GM21529 (cell line): ENCODE results near the gene FAM3D.

Source experiments
- ATAC-seq: cut with Tn5 transposase; IDR thresholded peaks from one replicate; pipeline ENCODE4 v1.9.1; 2021; ENCODE audit not compliant: unreplicated experiment

FAM3D gene

GRCh38 chr3:58603606-58604005, 63.0 kb downstream of the FAM3D start:
- ATAC-seq = no peak

- no peak for ATAC-seq
These were observed 68.7 kb downstream of the FAM3D start for GRCh38 chr3:58597770-58598310.

DNA sequence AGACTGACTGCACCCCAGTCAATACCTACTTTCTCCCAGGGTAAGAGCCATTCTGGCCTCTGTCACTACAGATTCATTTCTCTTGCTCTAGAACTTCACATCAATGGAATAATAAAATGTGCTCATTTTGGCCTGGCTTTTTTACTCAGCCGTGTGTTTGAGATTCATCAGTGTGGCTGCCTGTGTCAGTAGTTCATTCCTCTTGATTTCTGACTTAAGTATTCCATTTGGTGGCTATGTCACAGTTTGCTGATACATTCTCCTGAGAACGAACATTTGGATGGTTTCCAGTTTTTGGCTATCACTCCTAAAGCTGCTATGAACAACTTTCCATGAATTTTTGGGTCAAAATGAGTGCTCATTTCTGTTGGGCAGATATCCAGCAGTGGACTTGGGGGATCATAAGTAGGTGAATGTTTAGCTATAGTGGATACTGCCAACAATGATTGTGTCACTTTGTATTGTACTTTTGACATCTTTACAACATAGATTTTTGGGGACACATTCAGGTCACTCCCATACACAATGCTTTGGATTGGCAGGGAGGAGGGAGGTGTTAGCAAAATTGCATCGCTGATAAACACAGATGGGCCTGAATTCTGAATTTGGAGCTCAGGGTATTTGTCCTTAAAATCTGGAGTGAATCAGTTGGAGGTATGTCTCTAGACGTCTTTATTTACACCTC, 69.6 kb downstream of the FAM3D start:
- no peak for ATAC-seq

DNA sequence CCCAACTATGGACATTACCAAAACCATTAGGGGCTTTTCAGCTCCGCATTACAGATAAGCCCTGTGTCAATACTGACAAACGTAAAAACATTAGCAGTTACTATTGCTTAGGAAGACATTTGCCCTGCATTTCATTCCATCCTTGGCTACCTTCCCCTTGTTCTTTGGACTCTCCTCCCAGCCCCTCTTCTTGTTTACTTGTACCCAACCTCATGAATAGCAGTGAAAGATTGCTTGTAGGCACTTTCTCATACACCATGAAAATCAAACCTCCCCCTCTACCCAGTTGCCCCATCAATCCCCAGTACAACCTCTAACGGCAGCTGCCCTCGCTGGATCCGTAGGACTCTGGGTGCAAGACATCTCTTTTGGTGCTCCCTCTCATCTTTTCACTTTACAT, 72.5 kb downstream of the FAM3D start:
- ATAC-seq = no peak

DNA sequence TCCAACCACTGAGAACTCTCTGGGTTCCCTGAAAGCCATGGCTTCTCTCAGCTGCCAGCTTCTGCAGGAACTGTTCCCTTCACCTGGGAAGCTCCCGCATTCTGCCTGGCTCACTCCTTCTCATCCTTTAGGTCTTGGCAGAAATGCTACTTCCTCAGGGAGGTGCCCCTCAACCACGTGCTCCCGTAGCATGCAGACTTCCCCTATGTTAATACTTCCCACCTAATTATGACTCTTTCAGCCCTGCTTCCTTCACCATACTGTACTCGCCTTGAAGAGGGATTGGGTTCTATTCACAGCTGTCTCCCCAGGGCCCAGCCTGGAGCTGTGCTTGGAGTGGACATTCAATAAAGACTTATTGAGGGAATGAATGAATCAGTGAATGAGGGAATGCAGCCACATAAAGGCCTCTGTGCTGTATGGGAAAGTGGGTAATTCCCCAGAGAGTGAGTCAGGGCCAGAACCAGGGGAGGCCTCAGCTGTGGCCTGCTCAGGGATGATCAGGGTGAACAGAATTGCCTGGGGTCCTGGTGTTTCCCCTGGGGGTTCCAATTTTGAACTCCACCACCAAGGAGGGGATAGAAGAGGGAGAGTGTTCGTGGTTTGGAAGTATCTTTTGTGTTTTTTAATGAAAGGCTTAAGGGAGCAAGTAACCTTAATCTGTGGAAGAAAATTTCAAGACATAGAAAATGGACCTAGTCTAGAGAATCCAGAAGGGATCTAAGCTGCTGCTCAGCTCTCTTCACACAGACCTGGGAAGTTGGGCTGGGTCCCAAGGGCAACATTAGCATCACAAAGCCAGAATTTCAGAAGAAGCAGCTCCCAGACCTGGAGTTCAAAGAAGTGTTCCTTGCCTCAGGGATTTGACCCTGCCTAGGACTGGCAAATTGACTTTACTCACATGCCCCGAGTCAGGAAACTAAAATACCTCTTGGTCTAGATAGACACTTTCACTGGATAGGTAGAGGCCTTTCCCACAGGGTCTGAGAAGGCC, 74.8 kb downstream of the FAM3D start:
- ATAC-seq = no peak

DNA sequence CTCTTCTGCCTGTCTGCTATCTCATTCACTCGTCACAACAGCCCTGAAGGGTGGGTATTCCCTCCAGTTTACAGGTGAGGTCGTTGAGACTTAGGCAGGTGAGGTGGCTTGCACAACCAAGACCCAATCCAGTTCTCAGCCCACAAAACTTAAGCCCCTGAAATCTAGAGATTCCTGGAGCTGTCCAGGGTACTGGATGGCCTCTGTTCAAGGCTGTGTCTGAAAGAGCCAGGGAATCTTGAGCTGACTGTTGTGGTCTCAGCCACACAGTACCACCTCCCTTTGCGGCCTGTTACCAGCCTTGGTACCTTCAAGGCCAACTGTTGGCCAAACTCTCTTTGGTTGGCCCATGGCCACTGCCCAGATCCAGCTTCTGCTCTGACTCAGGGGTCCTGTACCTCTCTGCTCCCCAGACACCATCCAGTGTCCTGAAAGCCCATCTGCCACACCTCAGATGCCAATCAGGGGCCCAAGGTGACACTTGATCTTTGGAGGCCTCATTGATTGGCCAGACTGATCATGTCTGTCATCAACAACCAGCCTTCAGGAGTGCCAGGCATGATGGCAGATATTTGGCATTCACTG, 78.5 kb downstream of the FAM3D start:
- no peak for ATAC-seq

DNA sequence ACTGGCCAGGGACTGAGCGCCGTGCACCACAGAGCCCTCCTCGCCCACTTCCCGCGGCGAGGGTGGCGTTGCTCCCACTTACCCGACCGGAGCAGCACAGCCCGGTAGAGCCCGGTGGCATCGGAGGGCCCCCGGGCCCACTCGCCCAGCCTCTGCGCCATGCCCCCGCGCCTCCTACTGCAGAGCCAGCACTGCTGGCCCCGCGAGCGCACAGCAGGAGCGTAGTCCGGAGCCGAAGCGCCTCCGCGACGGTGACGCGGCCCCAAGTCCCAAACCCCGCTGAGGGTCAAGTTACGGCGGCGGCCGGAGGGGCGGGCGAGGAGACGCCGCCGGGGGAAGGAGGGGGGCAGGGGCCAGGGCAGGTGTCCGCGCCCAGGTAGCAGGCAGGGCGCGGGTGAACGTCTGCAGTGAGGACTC, 79.8 kb downstream of the FAM3D start:
- no peak for ATAC-seq

GRCh38 chr3:58585994-58586393, 80.6 kb downstream of the FAM3D start:
- peak; percentile 36 for ATAC-seq

DNA sequence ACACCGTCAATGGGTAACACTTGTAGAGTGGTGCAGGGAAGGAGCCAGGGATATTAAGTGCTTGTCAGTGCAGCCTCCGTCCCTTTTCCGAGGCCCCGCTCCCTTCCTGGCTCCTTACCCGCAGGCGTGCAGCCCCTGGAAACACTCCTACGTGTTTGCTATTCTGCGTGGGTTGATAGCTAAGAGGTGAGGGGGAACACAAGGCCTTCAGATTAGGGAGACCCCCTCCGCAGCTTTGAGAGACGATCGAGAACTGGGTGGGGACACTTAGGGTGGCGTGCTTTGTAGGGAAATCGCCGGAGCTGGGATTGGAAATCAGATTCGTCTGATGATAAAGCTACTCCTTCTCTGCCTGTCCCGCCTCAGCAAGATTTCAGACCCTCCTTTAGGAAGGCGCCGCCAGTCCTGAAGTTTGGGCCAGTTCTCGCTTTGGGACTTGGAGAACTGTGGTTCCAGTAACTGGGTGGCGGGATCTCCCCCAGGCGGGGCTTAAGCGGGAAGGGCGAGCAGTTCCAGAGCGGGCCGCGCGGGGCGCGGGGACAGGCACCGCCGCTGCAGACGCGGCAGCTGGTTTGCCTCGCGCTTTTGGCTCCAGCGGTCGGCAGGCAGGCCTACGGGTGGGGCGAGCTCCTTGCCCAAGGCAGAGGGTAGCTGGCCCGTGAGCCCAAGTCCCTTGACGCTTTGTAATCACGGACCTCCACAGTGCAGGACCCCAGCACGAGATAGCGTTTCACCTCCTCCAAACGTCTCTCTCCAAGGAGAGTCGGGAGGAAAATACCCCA, 81.4 kb downstream of the FAM3D start:
- peak; percentile 91 for ATAC-seq

DNA sequence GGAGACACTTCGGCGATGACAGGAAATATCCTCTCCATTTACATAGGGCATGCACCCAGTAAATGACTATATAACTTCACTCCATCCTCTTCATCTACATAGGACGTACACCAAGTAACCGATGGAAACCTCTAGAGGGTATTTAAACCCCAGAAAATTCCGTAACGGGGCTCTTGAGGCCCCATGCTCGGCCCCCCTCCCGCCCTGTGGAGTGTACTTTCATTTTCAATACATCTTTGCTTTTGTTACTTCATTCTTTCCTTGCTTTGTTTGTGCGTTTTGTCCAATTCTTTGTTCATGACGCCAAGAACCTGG, 81.9 kb downstream of the FAM3D start:
- ATAC-seq = no peak
